ENCODE results near the gene CDC27. TPM values are rescaled to one million over a fixed set of nuclear protein-coding genes. Genes with fewer than 3 reads are reported as not detected.

The CDC27 gene
- total RNA-seq, 1 experiment from 2014 or later: 191 TPM

DNA sequence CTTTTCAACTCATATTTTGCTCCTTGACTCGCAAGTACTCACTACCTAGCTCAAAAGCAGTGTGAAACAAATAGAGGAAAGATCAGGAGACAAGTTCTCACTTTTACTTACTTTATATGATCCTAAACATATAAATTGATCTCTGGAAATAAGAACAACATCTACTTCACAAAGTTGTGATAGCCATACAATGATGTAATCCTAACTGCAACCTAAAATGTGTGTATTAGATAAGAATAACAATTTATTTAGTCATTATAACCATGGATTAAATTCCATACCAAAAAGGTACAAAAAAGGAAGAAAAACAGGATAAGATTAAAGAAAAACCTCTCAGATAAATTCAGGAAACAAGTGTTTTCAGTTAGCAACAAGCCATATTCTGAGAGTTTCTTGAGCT is 103.4 kb downstream of the CDC27 start (continued):
- TF ChIP-seq, protein P1, sequence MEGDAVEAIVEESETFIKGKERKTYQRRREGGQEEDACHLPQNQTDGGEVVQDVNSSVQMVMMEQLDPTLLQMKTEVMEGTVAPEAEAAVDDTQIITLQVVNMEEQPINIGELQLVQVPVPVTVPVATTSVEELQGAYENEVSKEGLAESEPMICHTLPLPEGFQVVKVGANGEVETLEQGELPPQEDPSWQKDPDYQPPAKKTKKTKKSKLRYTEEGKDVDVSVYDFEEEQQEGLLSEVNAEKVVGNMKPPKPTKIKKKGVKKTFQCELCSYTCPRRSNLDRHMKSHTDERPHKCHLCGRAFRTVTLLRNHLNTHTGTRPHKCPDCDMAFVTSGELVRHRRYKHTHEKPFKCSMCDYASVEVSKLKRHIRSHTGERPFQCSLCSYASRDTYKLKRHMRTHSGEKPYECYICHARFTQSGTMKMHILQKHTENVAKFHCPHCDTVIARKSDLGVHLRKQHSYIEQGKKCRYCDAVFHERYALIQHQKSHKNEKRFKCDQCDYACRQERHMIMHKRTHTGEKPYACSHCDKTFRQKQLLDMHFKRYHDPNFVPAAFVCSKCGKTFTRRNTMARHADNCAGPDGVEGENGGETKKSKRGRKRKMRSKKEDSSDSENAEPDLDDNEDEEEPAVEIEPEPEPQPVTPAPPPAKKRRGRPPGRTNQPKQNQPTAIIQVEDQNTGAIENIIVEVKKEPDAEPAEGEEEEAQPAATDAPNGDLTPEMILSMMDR (IDR thresholded peaks at IDR 0.05 in 2 of 3, conservative IDR thresholded peaks at IDR 0.05 in 1 of 3; ENCODE audit: borderline replicate concordance in 1 of 3, insufficient read depth in 1 of 3, low read depth in 2 of 3, low read length in 2 of 3): no peak
- no peak for TF ChIP-seq YY1 (IDR thresholded peaks at IDR 0.05; ENCODE audit: extremely low read depth, insufficient replicate concordance, low read depth, low read length)
- TF ChIP-seq JUND (IDR thresholded peaks at IDR 0.05): no peak
- TF ChIP-seq ELF1 (IDR thresholded peaks at IDR 0.05; ENCODE audit: borderline replicate concordance, low read depth): no peak
- TF ChIP-seq EZH2phosphoT487 (IDR thresholded peaks at IDR 0.05; ENCODE audit: borderline replicate concordance): no peak

DNA sequence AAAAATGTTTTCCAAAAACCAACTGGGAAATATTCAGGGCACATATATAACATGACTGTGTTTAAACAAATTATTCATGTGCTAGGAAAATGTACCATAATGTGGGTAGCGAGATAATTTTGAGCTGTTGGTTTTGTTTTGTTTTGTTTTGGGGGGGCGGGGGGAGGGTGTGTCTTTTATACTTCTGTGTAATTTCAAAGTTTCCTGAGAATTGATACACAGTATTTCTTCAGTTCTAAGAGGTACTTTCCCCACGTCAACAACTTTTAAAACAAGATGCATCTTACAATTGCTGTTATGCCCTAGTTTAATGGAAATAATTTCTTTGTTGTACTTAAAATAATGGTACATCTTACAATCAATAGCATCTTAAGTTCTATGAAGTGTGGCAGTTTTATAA is 110.3 kb downstream of the CDC27 start:
- ATAC-seq (no peak), DNase-seq (ENCODE audit: low read depth, low spot score) (no peak)
- Histone ChIP-seq H3K4me1 (ENCODE audit: control insufficient read depth in 1 of 2, insufficient read depth in 2 of 2, low read length in 2 of 2) (0 out of 4 replicates have a peak, but pooled peaks cover 0 to 4% of the 10 kb centered on the region in 2 experiments), H2AFZ (ENCODE audit: low read depth, low read length, poor library complexity, severe bottlenecking) (no peak overlapping the region), H3K4me3 (replicated peaks in 1 of 2; ENCODE audit: low read depth in 1 of 2, low read length in 2 of 2) (no peak overlapping the region), H3K9me3 (ENCODE audit: control insufficient read depth in 1 of 2, insufficient read depth in 1 of 2, low read depth in 1 of 2, low read length in 2 of 2) (no peaks in the 10 kb centered on the region), H3K27ac (ENCODE audit: low read depth, low read length) (no peak overlapping the region), H3K27me3 (ENCODE audit: insufficient read depth, low read length) (no peaks in the 10 kb centered on the region), H3K9ac (ENCODE audit: low read length) (no peak overlapping the region), H3K36me3 (ENCODE audit: control insufficient read depth in 1 of 2, insufficient read depth in 2 of 2, low read length in 2 of 2) (no peaks in the 10 kb centered on the region), H3K4me2 (ENCODE audit: low read length) (no peak overlapping the region), H3K9me2 (ENCODE audit: insufficient read depth) (no peaks in the 10 kb centered on the region), H3K79me2 (ENCODE audit: insufficient read depth, low read length) (peaks cover 16% of the 10 kb centered on the region), H4K20me1 (ENCODE audit: insufficient read depth) (no peaks in the 10 kb centered on the region; the same call in 1 of the 2 replicates)
- RAD21 ChIA-PET (ENCODE audit: low non-redundant PET in 1 of 2, low total read pairs in 2 of 2, uncharacterized antibody in 2 of 2, unreplicated experiment in 2 of 2): no interaction called here
- CTCF ChIA-PET: no interaction called here
- POLR2A ChIA-PET: no interaction called here
- intact Hi-C loops (cut with micrococcal nuclease): no loop called here
- TF ChIP-seq FOSL1 (IDR thresholded peaks at IDR 0.05; ENCODE audit: low read depth) (no peak), CBX3 (IDR thresholded peaks at IDR 0.05; ENCODE audit: low read depth) (no peak)
- no TSS peak for BruUV-seq (replicated peaks)

Measured in HCT116 (cell line).